ENCODE results near the gene LRP1. TPM values are rescaled to one million over a fixed set of nuclear protein-coding genes. Genes with fewer than 3 reads are reported as not detected.
A peak's percentile ranks its signal among the peaks of the same experiment; 100 is the strongest.

The LRP1 gene
- total and polyA plus RNA-seq, 2 experiments from 2014 or later: 28.5 to 77.5 TPM

GRCh38 chr12:57210926-57211692 is 82.8 kb downstream of the LRP1 start:
- TF ChIP-seq CTCF (IDR thresholded peaks at IDR 0.05; ENCODE audit: low read depth, low read length): no peak
- Histone ChIP-seq H3K27me3 (peaks cover 25% of the 10 kb centered on the region), H3K4me3 (no peak overlapping the region), H3K36me3 (peaks cover 12% of the 10 kb centered on the region), H3K9me3 (ENCODE audit: low read depth) (no peaks in the 10 kb centered on the region), H3K27ac (no peak overlapping the region), H3K4me1 (ENCODE audit: low read depth) (no peaks in the 10 kb centered on the region)
- no peak for DNase-seq (ENCODE audit: low read depth in 1 of 2, low spot score in 1 of 2)

GRCh38 chr12:57211791-57212700 is 83.8 kb downstream of the LRP1 start:
- TF ChIP-seq CTCF (IDR thresholded peaks at IDR 0.05; ENCODE audit: low read depth, low read length): peak; percentile 11
- no peaks in the 10 kb centered on the region for H3K9me3 ChIP-seq (ENCODE audit: low read depth)
- no peak overlapping the region for H3K27ac ChIP-seq
- no peaks in the 10 kb centered on the region for H3K4me1 ChIP-seq (ENCODE audit: low read depth)
- DNase-seq (ENCODE audit: low read depth in 1 of 2, low spot score in 1 of 2): no peak
- H3K36me3 ChIP-seq: peaks cover 12% of the 10 kb centered on the region
- no peak overlapping the region for H3K4me3 ChIP-seq
- peaks cover 35% of the 10 kb centered on the region for H3K27me3 ChIP-seq

GRCh38 chr12:57212701-57213057 is 84.4 kb downstream of the LRP1 start:
- no peaks in the 10 kb centered on the region for H3K4me1 ChIP-seq (ENCODE audit: low read depth)
- no peak for TF ChIP-seq CTCF (IDR thresholded peaks at IDR 0.05; ENCODE audit: low read depth, low read length)
- peaks cover 41% of the 10 kb centered on the region for H3K27me3 ChIP-seq
- DNase-seq (ENCODE audit: low read depth in 1 of 2, low spot score in 1 of 2): no peak
- no peak overlapping the region for H3K27ac ChIP-seq
- H3K36me3 ChIP-seq: peaks cover 12% of the 10 kb centered on the region
- H3K9me3 ChIP-seq (ENCODE audit: low read depth): no peaks in the 10 kb centered on the region
- no peak overlapping the region for H3K4me3 ChIP-seq

GRCh38 chr12:57213058-57213715 is 84.9 kb downstream of the LRP1 start:
- H3K36me3 ChIP-seq: peaks cover 12% of the 10 kb centered on the region
- peak; percentile 82 to 89 for DNase-seq (ENCODE audit: low read depth in 1 of 2, low spot score in 1 of 2)
- peaks cover 46% of the 10 kb centered on the region for H3K27me3 ChIP-seq
- TF ChIP-seq CTCF (IDR thresholded peaks at IDR 0.05; ENCODE audit: low read depth, low read length): peak; percentile 96
- H3K9me3 ChIP-seq (ENCODE audit: low read depth): no peaks in the 10 kb centered on the region
- no peak overlapping the region for H3K4me3 ChIP-seq
- H3K4me1 ChIP-seq (ENCODE audit: low read depth): no peaks in the 10 kb centered on the region
- H3K27ac ChIP-seq: no peak overlapping the region

- Histone ChIP-seq H3K4me1 (ENCODE audit: low read depth) (no peaks in the 10 kb centered on the region), H3K9me3 (ENCODE audit: low read depth) (no peaks in the 10 kb centered on the region), H3K27me3 (peaks cover 53% of the 10 kb centered on the region), H3K27ac (no peak overlapping the region), H3K4me3 (no peak overlapping the region), H3K36me3 (peaks cover 12% of the 10 kb centered on the region)
- no peak for TF ChIP-seq CTCF (IDR thresholded peaks at IDR 0.05; ENCODE audit: low read depth, low read length)
- no peak for DNase-seq (ENCODE audit: low read depth in 1 of 2, low spot score in 1 of 2)
Measured at GRCh38 chr12:57213763-57214397, 85.6 kb downstream of the LRP1 start.

Measured in cardiac muscle cell (in vitro differentiated cells and primary cell).